Effector memory CD4-positive, alpha-beta T cell (primary cell): Measurements from ENCODE around the gene PSMD9.
"Not testable (repeated sequence)": the region's sequence is repeated elsewhere in the genome, so short reads cannot be mapped to it uniquely, and the experiment has no call there.

Experiments used
- DNase-seq, 3 donors: peaks; one replicate each; pipeline ENCODE4 v3.0.0-alpha.2; 2020
- H3K27ac ChIP-seq: 2 replicates; pipeline ENCODE4 v1.7.0; 2013; ENCODE audit warnings: mild to moderate bottlenecking, low read length, moderate library complexity; ENCODE audit not compliant: insufficient read depth, poor library complexity, severe bottlenecking
- H3K27me3 ChIP-seq: replicated peaks from 2 replicates; pipeline ENCODE4 v1.7.0; 2013; ENCODE audit warnings: mild to moderate bottlenecking, low read length; ENCODE audit not compliant: insufficient read depth, control insufficient read depth, poor library complexity, severe bottlenecking
- H3K36me3 ChIP-seq: 2 replicates; pipeline ENCODE4 v1.7.0; 2013; ENCODE audit warnings: mild to moderate bottlenecking, low read length, moderate library complexity; ENCODE audit not compliant: control insufficient read depth, insufficient read depth
- H3K4me1 ChIP-seq: 2 replicates; pipeline ENCODE4 v1.7.0; 2013; ENCODE audit warnings: low read length, mild to moderate bottlenecking; ENCODE audit not compliant: control insufficient read depth, insufficient read depth, poor library complexity, severe bottlenecking
- H3K4me3 ChIP-seq: 2 replicates; pipeline ENCODE4 v1.7.0; 2013; ENCODE audit warnings: low read length, low read depth, mild to moderate bottlenecking; ENCODE audit not compliant: insufficient read depth, poor library complexity, severe bottlenecking
- H3K9me3 ChIP-seq: 2 replicates; pipeline ENCODE4 v1.7.0; 2013; ENCODE audit warnings: mild to moderate bottlenecking, low read length, moderate library complexity; ENCODE audit not compliant: control insufficient read depth

Gene PSMD9

DNA sequence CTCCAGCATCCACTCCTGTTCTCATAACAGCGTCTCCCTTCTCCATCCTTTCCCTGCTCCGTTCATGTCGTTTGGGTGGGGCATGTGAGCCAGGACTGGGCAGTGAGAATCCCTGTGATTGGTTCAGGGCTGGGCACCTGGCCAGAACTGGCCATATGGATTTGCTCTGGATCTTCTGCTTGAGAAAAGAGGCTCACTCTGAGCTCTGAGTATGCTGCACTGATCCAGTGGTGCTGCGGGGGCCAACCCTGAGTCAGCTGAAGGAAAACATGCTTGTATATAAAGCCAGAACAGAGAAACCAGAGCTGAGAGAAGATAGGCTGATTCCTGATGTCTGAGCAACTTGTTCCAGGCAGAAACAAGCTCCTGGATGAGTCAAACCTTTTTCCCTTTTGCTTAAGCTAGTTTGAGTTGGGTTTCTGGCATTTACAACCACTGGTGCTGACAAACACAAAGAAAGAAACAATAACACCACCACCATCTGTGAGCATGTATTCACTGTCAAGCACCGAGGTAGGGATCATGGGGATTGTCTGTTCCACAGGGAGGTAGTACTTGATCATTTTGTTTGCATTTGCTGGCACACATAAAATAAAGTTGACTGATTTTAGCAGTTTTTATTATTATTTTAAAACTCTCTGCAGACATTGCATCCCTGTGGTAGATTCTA is 15.9 kb upstream of the PSMD9 start:
- H3K27ac ChIP-seq, result no peak overlapping the region
- DNase-seq, result no peak
- no peaks in the 10 kb centered on the region for H3K4me1 ChIP-seq

GRCh38 chr12:121873216-121873569 is 15.4 kb upstream of the PSMD9 start:
- no peak for DNase-seq
- Histone ChIP-seq H3K27ac (no peak overlapping the region), H3K4me3 (no peak overlapping the region)

More for the DNA sequence above, 15.9 kb upstream of the PSMD9 start:
- H3K9me3 ChIP-seq, result no peaks in the 10 kb centered on the region
- no peak overlapping the region for H3K4me3 ChIP-seq
- H3K27me3 ChIP-seq, result no peaks in the 10 kb centered on the region
- H3K36me3 ChIP-seq, result no peaks in the 10 kb centered on the region

GRCh38 chr12:121874071-121874470 is 14.5 kb upstream of the PSMD9 start:
- no peak for DNase-seq
- Histone ChIP-seq H3K4me1 (no peaks in the 10 kb centered on the region), H3K9me3 (no peaks in the 10 kb centered on the region), H3K27me3 (no peaks in the 10 kb centered on the region), H3K27ac (no peak overlapping the region), H3K4me3 (no peak overlapping the region), H3K36me3 (no peaks in the 10 kb centered on the region)

More at GRCh38 chr12:121873216-121873569, 15.4 kb upstream of the PSMD9 start:
- H3K36me3 ChIP-seq, result no peaks in the 10 kb centered on the region
- H3K27me3 ChIP-seq, result no peaks in the 10 kb centered on the region
- H3K9me3 ChIP-seq, result no peaks in the 10 kb centered on the region
- no peaks in the 10 kb centered on the region for H3K4me1 ChIP-seq

- Histone ChIP-seq H3K4me3 (no peak overlapping the region), H3K27me3 (no peaks in the 10 kb centered on the region)
- no peak for DNase-seq
Observed at GRCh38 chr12:121875582-121875981, 13.0 kb upstream of the PSMD9 start.

DNA sequence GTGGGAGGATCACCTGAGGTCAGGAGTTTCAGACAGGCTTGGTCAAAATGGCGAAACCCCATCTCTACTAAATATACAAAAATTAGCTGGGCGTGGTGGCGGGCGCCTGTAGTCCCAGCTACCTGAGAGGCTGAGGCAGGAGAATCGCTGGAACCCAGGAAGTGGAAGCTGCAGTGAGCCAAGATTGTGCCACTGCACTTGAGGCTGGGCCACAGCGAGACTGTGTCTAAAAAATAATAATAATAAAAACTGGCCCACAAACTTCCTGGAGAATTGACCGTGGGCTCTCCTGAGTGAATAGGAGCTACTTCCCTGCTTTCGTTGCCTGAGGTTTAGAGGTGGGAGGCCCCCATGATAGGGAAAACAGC is 12.5 kb upstream of the PSMD9 start:
- not testable (repeated sequence) for DNase-seq, H3K36me3 ChIP-seq, H3K27ac ChIP-seq

More at GRCh38 chr12:121875582-121875981, 13.0 kb upstream of the PSMD9 start:
- Histone ChIP-seq H3K4me1 (no peaks in the 10 kb centered on the region), H3K27ac (no peak overlapping the region), H3K36me3 (no peaks in the 10 kb centered on the region), H3K9me3 (no peaks in the 10 kb centered on the region)

DNA sequence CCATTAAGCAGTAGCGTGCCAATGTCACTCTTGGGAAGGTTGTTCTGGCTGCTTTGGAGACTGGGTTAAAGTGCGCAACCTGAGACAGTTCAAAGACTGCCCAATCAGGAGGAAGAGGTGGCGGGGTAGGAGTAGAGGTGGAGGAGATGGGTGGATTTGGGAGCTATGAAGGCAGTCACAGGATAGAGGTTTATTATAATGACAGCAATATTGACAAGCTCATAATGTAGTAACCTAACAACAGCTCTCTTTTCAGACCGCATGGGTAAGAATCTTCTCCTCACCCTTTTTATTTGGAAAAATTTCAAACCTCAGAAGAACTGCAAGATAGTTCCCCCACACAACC is 5.3 kb upstream of the PSMD9 start:
- no peaks in the 10 kb centered on the region for H3K9me3 ChIP-seq
- H3K4me1 ChIP-seq, result peaks cover 3% of the 10 kb centered on the region
- no peak overlapping the region for H3K27ac ChIP-seq
- no peak overlapping the region for H3K4me3 ChIP-seq
- no peaks in the 10 kb centered on the region for H3K27me3 ChIP-seq
- no peak for DNase-seq
- H3K36me3 ChIP-seq, result no peaks in the 10 kb centered on the region

More for the DNA sequence above, 12.5 kb upstream of the PSMD9 start:
- H3K4me3 ChIP-seq, H3K4me1 ChIP-seq, H3K9me3 ChIP-seq, H3K27me3 ChIP-seq: not testable (repeated sequence)

- not testable (repeated sequence) for H3K9me3 ChIP-seq, DNase-seq, H3K36me3 ChIP-seq, H3K4me3 ChIP-seq, H3K27me3 ChIP-seq, H3K27ac ChIP-seq
- H3K4me1 ChIP-seq, result peaks cover 13% of the 10 kb centered on the region
Observed at GRCh38 chr12:121885129-121885528, 3.5 kb upstream of the PSMD9 start.

DNA sequence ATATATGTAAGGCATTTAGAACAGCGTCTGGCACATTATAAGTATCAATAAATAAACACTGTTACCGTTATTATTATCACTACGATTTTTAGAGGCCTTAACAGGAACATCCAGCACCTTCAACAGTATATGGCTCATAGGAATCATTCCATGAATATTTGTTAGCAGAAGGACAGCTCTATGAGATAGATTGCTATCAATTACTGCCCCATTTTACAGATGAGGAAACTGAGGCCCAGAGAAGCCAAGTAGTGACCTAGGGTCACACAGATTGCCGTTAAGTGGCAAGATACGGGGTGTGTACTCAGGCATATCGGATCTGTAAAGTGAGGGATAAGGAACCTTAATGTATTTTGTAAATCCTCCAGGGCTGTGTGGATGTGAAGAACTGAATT is 510 bp upstream of the PSMD9 start:
- peak overlapping the region; percentile 64 for H3K4me3 ChIP-seq
- peak overlapping the region; percentile 91 for H3K27ac ChIP-seq
- H3K4me1 ChIP-seq, result peaks cover 13% of the 10 kb centered on the region
- H3K27me3 ChIP-seq, result no peaks in the 10 kb centered on the region
- H3K9me3 ChIP-seq, result no peaks in the 10 kb centered on the region
- H3K36me3 ChIP-seq, result no peaks in the 10 kb centered on the region
- DNase-seq, result no peak

DNA sequence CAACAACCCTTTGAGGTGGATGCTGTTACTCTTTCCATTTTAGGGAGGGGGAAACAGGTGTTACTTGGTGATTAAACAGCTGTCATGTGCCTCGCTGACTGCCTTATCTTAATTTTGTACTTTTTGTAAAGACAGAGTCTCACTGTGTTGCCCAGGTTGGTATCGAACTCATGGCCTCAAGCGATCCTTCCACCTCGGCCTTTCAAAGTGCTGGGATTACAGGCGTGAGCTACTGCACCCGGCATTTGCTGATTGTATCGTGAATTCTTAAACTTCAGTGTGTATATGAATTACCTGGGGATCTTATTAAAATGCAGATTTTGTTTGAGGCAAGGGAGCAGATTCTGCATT is 659 bp downstream of the PSMD9 start:
- Histone ChIP-seq H3K36me3 (peaks cover 6% of the 10 kb centered on the region), H3K4me1 (peaks cover 13% of the 10 kb centered on the region), H3K9me3 (no peaks in the 10 kb centered on the region), H3K27me3 (no peaks in the 10 kb centered on the region), H3K4me3 (peak overlapping the region; percentile 64), H3K27ac (peak overlapping the region; percentile 91)
- no peak for DNase-seq

- DNase-seq, H3K27me3 ChIP-seq, H3K9me3 ChIP-seq: not testable (repeated sequence)
- Histone ChIP-seq H3K36me3 (peaks cover 10% of the 10 kb centered on the region), H3K27ac (peak overlapping the region; percentile 91), H3K4me1 (peaks cover 13% of the 10 kb centered on the region), H3K4me3 (peak overlapping the region; percentile 64)
Observed at GRCh38 chr12:121889661-121890060, 1.1 kb downstream of the PSMD9 start.
